ENCODE measurements around the gene PFKM. TPM values are rescaled to one million over a fixed set of nuclear protein-coding genes. Genes with fewer than 3 reads are reported as not detected.

Gene PFKM
- total and polyA plus RNA-seq, 4 donors, result 4.5 to 23.9 (median 5.8) TPM

DNA sequence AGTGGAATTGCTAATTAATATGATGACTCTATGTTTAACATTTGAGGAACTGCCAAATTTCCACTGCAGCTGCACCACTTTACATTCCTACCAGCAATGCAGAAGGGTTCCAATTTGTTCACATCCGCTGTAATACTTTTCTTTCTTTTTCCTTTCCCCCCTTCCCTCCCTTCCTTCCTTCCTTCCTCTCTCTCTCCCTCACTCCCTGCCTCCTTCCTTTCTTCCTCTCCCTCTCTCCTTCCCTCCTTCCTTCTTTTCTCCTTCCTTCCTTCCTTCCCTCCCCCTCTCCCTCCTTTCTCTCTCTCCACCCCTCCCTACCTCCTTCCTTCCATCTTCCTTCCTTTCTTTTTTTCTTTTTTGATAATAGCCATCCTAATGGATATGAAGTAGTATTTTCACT, 3.2 kb upstream of the PFKM start:
- H3K9ac ChIP-seq (ENCODE audit: low read depth in 1 of 2, low read length in 2 of 2), result no peak overlapping the region
- no peaks in the 10 kb centered on the region for H3K36me3 ChIP-seq (ENCODE audit: control insufficient read depth in 4 of 4, insufficient read depth in 3 of 4, low read depth in 1 of 4, low read length in 3 of 4)
- TF ChIP-seq SP1 (IDR thresholded peaks at IDR 0.05) (no peak), RAD21 (IDR thresholded peaks at IDR 0.05) (no peak), HNF4G (IDR thresholded peaks at IDR 0.05) (no peak), FOXA2 (IDR thresholded peaks at IDR 0.05) (no peak), NR2F2 (IDR thresholded peaks at IDR 0.05) (no peak)
- TF ChIP-seq, protein P1, sequence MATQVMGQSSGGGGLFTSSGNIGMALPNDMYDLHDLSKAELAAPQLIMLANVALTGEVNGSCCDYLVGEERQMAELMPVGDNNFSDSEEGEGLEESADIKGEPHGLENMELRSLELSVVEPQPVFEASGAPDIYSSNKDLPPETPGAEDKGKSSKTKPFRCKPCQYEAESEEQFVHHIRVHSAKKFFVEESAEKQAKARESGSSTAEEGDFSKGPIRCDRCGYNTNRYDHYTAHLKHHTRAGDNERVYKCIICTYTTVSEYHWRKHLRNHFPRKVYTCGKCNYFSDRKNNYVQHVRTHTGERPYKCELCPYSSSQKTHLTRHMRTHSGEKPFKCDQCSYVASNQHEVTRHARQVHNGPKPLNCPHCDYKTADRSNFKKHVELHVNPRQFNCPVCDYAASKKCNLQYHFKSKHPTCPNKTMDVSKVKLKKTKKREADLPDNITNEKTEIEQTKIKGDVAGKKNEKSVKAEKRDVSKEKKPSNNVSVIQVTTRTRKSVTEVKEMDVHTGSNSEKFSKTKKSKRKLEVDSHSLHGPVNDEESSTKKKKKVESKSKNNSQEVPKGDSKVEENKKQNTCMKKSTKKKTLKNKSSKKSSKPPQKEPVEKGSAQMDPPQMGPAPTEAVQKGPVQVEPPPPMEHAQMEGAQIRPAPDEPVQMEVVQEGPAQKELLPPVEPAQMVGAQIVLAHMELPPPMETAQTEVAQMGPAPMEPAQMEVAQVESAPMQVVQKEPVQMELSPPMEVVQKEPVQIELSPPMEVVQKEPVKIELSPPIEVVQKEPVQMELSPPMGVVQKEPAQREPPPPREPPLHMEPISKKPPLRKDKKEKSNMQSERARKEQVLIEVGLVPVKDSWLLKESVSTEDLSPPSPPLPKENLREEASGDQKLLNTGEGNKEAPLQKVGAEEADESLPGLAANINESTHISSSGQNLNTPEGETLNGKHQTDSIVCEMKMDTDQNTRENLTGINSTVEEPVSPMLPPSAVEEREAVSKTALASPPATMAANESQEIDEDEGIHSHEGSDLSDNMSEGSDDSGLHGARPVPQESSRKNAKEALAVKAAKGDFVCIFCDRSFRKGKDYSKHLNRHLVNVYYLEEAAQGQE (IDR thresholded peaks at IDR 0.05), result no peak
- TF ChIP-seq, protein P2, sequence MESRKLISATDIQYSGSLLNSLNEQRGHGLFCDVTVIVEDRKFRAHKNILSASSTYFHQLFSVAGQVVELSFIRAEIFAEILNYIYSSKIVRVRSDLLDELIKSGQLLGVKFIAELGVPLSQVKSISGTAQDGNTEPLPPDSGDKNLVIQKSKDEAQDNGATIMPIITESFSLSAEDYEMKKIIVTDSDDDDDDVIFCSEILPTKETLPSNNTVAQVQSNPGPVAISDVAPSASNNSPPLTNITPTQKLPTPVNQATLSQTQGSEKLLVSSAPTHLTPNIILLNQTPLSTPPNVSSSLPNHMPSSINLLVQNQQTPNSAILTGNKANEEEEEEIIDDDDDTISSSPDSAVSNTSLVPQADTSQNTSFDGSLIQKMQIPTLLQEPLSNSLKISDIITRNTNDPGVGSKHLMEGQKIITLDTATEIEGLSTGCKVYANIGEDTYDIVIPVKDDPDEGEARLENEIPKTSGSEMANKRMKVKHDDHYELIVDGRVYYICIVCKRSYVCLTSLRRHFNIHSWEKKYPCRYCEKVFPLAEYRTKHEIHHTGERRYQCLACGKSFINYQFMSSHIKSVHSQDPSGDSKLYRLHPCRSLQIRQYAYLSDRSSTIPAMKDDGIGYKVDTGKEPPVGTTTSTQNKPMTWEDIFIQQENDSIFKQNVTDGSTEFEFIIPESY (IDR thresholded peaks at IDR 0.05), result no peak
- TF ChIP-seq, protein P3, sequence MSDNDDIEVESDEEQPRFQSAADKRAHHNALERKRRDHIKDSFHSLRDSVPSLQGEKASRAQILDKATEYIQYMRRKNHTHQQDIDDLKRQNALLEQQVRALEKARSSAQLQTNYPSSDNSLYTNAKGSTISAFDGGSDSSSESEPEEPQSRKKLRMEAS (IDR thresholded peaks at IDR 0.05), result no peak
- H3K27me3 ChIP-seq (ENCODE audit: control insufficient read depth in 4 of 4, insufficient read depth in 4 of 4, low read length in 3 of 4), result no peaks in the 10 kb centered on the region
- WGBS, result 88% methylated on average over 1 of the region's 1 CpG
- no peak overlapping the region for H3K27ac ChIP-seq (ENCODE audit: low read depth in 1 of 2, low read length in 2 of 2)
- no peak overlapping the region for H3K4me3 ChIP-seq (ENCODE audit: low read depth in 1 of 3, low read length in 3 of 3)
- no peak for DNase-seq (ENCODE audit: low spot score)
- no peaks in the 10 kb centered on the region for H3K9me3 ChIP-seq (ENCODE audit: control insufficient read depth in 4 of 4, low read length in 3 of 4)
- peaks cover 0 to 4% (median under 1%) of the 10 kb centered on the region in 4 donors for H3K4me1 ChIP-seq (ENCODE audit: control insufficient read depth in 4 of 4, insufficient read depth in 4 of 4, low read length in 3 of 4)

DNA sequence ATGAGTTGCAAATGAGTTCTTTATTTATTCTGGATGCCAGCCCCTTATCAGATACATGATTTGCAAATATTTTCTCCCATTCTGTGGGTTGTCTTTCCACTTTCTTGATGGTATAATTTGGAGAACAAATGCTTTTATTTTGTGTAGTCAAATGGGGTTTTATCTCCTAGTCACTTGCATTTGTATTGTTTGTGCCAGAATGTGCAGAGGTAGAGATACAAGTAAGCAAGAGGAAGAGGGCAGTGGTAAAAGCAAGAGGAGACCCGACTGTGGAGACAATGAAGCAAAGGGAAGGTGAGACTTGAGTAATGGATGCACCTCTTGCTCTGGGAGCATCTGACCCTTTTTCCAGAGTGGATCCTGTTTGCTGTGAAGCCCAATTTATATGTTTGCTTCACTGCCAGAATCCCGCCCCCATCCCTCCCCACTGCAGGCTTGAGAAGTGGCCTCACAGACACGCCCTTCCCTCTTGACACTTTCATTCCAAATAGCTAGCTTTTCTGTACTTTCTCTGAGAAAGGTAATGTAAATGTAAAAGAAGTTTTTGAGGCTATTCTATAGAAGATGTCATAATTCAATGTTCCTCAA, 786 bp upstream of the PFKM start:
- no peak for DNase-seq (ENCODE audit: low spot score)
- Histone ChIP-seq H3K27ac (ENCODE audit: low read depth in 1 of 2, low read length in 2 of 2) (no peak overlapping the region), H3K27me3 (ENCODE audit: control insufficient read depth in 4 of 4, insufficient read depth in 4 of 4, low read length in 3 of 4) (no peaks in the 10 kb centered on the region), H3K9ac (ENCODE audit: low read depth in 1 of 2, low read length in 2 of 2) (no peak overlapping the region), H3K4me1 (ENCODE audit: control insufficient read depth in 4 of 4, insufficient read depth in 4 of 4, low read length in 3 of 4) (peaks cover 0 to 4% (median under 1%) of the 10 kb centered on the region in 4 donors), H3K4me3 (ENCODE audit: low read depth in 1 of 3, low read length in 3 of 3) (no peak overlapping the region), H3K36me3 (ENCODE audit: control insufficient read depth in 4 of 4, insufficient read depth in 3 of 4, low read depth in 1 of 4, low read length in 3 of 4) (no peaks in the 10 kb centered on the region), H3K9me3 (ENCODE audit: control insufficient read depth in 4 of 4, low read length in 3 of 4) (no peaks in the 10 kb centered on the region)
- TF ChIP-seq, protein P1 (IDR thresholded peaks at IDR 0.05), result no peak
- TF ChIP-seq RXRA (IDR thresholded peaks at IDR 0.05) (no peak), FOXA2 (IDR thresholded peaks at IDR 0.05) (no peak), TAF1 (conservative IDR thresholded peaks at IDR 0.05) (no peak), JUND (IDR thresholded peaks at IDR 0.05) (no peak), NR2F2 (IDR thresholded peaks at IDR 0.05) (no peak), SP1 (IDR thresholded peaks at IDR 0.05) (no peak), RAD21 (IDR thresholded peaks at IDR 0.05) (no peak), YY1 (IDR thresholded peaks at IDR 0.05) (no peak)
- TF ChIP-seq, protein P3 (IDR thresholded peaks at IDR 0.05), result no peak
- TF ChIP-seq, protein P4, sequence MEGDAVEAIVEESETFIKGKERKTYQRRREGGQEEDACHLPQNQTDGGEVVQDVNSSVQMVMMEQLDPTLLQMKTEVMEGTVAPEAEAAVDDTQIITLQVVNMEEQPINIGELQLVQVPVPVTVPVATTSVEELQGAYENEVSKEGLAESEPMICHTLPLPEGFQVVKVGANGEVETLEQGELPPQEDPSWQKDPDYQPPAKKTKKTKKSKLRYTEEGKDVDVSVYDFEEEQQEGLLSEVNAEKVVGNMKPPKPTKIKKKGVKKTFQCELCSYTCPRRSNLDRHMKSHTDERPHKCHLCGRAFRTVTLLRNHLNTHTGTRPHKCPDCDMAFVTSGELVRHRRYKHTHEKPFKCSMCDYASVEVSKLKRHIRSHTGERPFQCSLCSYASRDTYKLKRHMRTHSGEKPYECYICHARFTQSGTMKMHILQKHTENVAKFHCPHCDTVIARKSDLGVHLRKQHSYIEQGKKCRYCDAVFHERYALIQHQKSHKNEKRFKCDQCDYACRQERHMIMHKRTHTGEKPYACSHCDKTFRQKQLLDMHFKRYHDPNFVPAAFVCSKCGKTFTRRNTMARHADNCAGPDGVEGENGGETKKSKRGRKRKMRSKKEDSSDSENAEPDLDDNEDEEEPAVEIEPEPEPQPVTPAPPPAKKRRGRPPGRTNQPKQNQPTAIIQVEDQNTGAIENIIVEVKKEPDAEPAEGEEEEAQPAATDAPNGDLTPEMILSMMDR (IDR thresholded peaks at IDR 0.05; ENCODE audit: low read depth, low read length, missing input control), result no peak
- TF ChIP-seq, protein P5, sequence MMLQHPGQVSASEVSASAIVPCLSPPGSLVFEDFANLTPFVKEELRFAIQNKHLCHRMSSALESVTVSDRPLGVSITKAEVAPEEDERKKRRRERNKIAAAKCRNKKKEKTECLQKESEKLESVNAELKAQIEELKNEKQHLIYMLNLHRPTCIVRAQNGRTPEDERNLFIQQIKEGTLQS (IDR thresholded peaks at IDR 0.05), result no peak
- TF ChIP-seq, protein P2 (IDR thresholded peaks at IDR 0.05), result no peak
- 73% methylated on average over 3 of the region's 3 CpGs for WGBS
